ENCODE data around the gene SGPP1.
"Not testable (repeated sequence)": the region's sequence is repeated elsewhere in the genome, so short reads cannot be mapped to it uniquely, and the experiment has no call there.

The SGPP1 gene

DNA sequence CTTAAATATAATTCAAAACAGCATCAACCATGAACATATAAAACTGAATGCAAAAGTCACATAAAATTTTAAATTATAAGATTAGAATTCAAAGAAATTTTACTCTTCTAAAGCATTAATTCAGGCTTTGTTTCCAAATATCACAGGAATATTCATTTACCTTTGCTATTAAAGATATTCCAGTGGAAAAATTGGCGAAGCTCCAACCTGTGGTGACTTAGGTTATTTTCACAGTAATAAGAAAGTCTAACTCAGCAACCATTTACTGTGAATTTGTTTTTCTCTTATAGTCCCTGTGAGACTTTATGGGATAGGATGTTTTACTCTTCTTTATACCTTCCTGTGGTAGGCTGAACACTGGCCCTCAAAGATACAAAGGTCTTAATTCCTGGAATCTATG, 89.4 kb downstream of the SGPP1 start:
- Histone ChIP-seq H3K4me3 (ENCODE audit: low read length) (no peak overlapping the region), H3K27ac (ENCODE audit: low read length) (no peak overlapping the region), H3K36me3 (ENCODE audit: control insufficient read depth, insufficient read depth, low read length) (no peaks in the 10 kb centered on the region), H3K27me3 (ENCODE audit: control insufficient read depth, insufficient read depth, low read length) (no peaks in the 10 kb centered on the region), H3K4me1 (ENCODE audit: control insufficient read depth, insufficient read depth, low read length) (no peaks in the 10 kb centered on the region), H3K9me3 (ENCODE audit: control insufficient read depth, insufficient read depth, low read length) (no peaks in the 10 kb centered on the region)
- no peak for DNase-seq (ENCODE audit: low read depth, low spot score)
- WGBS (ENCODE audit: insufficient coverage, insufficient read length), result no CpG with 5 or more reads among the region's 1 CpG

DNA sequence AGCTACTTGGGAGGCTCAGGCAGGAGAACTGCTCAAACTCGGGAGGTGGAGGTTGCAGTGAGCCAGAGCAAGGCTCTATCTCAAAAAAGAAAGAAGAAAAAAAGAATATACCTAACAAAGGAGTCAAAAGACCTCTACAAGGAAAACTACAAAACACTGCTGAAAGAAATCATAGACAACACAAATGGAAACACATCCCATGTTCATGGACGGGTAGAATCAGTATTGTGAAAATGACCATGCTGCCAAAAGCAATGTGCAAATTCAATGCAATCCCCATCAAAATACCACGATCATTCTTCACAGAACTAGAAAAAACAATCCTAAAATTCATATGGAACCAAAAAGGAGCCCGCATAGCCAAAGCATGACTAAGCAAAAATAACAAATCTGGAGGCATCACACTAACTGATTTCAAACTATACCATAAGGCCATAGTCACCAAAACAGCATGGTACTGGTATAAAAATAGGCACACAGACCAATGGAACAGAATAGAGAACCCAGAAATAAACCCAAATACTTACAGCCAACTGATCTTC, 91.7 kb downstream of the SGPP1 start:
- not testable (repeated sequence) for H3K27me3 ChIP-seq (ENCODE audit: control insufficient read depth, insufficient read depth, low read length); DNase-seq (ENCODE audit: low read depth, low spot score); H3K9me3 ChIP-seq (ENCODE audit: control insufficient read depth, insufficient read depth, low read length); H3K27ac ChIP-seq (ENCODE audit: low read length); H3K36me3 ChIP-seq (ENCODE audit: control insufficient read depth, insufficient read depth, low read length); H3K4me3 ChIP-seq (ENCODE audit: low read length); H3K4me1 ChIP-seq (ENCODE audit: control insufficient read depth, insufficient read depth, low read length)
- WGBS (ENCODE audit: insufficient coverage, insufficient read length), result no CpG with 5 or more reads among the region's 4 CpGs

All from iPS DF 6.9 (cell line).